ENCODE data around the gene BEAN1.
A peak's percentile ranks its signal among the peaks of the same experiment; 100 is the strongest.

The BEAN1 gene

DNA sequence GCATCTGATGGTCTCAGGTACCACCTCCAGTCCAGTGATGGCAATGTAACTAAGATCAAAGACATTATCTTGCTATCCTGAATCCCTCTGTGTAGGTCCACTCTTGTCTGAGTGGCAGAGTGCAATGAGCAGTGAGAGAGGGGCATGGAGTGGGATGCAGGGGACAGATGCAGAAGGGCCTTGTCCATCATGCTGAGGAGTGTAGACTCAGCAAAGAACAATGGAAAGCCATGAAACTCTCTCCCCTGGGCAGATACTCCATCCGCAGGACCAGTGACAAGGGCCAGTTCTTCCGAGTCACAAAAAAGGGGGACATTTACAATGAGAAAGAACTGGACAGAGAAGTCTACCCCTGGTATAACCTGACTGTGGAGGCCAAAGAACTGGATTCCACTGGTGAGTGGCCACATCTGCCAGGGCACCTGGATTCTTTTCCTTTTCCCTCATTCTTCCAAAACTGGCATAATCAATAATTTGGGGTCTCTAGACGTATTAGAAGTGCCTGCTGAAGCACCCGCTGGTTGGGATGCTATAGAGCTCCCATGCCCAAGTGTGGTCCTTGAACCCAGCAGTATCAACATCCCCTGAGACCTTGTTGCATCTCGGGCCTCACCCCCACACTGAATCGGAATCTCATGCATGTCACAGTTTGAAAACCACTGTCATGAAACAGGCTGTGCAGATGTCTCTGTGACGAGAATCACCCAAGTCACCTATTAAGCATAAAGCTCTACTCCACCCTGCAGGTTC is 31.1 kb upstream of the BEAN1 start:
- no peak for DNase-seq (ENCODE audit: low read depth)

DNA sequence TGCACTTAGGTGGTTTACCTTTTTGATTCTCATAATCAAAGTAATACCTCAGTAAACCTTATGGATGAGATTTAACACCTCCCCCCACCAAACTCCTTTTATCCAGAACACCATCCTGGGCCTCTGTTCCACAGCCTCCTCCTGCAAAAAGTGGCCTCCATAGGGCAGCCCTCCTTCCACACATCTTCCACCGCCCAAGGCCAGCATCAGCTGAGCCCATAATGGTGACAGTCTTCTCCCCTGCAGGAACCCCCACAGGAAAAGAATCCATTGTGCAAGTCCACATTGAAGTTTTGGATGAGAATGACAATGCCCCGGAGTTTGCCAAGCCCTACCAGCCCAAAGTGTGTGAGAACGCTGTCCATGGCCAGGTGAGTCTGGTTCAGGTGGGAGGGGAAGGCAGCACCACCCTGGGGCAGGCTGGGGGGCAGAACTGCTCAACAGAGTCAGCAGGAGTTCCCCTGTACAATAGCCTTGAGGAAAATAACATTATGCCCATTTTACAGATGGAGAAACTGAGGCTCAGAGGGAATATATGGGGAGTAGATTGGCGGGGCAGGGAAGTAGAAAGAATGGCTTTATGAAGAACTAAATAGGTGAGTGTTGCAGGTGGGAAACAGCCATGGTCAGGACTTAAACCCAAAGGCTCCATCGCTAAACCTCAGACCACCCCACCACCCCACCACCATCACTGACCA is 29.2 kb upstream of the BEAN1 start:
- no peak for DNase-seq (ENCODE audit: low read depth)

DNA sequence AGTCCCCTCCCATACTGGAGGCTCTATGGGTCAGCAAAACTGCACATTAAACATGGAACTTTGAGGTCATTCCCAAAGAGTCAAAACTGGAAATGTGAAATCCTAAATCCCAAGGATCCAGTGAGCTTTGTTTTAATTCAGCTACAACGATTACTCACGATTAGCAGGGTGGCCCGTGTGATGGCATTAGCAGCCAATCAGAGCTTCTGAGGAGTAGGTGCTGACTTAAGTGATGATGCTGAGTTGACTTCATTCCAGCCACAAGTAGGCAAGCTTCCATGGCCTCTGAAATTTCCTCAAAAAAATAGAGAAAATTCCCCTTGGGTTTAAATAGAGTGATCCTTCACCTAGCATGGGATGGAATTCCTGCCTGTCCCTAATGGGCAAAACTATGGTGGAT is 28.1 kb upstream of the BEAN1 start:
- DNase-seq (ENCODE audit: low read depth) = no peak

- DNase-seq (ENCODE audit: low read depth) = no peak
Observed at GRCh38 chr16:66399930-66400329, 27.2 kb upstream of the BEAN1 start.

DNA sequence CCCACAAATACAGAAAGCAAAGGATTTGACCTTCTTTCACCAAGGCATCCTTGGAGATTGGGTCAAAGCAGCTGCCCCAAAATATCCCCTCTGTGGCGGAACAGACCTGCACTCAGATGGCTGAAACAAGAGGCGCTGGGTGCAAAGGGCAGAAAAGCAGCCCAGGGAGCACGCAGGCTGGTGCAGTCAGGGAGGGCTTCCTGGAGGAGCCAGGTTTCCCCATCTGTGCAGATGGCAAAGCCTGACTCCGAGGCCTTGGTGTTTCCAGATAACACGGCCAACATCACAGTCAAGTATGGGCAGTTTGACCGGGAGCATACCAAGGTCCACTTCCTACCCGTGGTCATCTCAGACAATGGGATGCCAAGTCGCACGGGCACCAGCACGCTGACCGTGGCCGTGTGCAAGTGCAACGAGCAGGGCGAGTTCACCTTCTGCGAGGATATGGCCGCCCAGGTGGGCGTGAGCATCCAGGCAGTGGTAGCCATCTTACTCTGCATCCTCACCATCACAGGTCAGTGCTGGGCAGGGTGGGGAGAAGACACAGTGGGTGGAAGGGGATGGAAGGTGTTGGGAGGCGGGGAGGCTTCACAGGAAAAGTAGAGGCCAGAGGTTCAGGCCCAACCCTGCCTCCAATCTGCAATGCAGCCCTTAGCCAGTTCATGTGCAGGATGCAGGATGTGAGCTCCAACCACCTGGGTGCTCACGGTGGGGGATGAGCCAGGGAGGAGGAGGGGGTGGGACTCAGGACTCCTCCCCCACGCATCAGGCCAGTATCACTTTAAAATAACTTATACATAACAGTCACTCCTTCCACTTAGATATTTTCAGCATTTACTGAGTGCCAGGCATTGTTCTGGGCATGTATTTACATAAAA is 26.4 kb upstream of the BEAN1 start:
- no peak for DNase-seq (ENCODE audit: low read depth)

DNA sequence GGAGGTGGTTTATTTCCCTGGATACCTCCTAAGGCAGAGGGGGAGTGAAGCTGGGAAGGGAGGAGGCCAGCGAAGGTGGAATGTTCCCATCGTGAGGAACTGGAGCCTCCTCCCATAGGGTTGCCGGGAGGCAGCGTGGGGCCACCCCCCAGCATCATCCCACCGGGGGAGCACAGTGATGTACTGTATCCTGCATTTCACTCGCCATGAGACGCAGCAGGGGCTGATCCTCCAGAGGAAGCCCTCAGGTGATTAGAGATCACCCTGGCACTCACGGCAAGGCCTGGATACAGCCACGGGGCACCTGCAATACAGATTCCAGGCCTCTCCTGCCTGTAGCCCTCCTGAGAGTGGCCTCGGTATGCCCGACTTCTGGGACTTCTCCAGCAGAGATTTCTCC is 25.5 kb upstream of the BEAN1 start:
- DNase-seq (ENCODE audit: low read depth) = no peak

- DNase-seq (ENCODE audit: low read depth) = no peak
Observed at GRCh38 chr16:66402166-66402565, 24.9 kb upstream of the BEAN1 start.

DNA sequence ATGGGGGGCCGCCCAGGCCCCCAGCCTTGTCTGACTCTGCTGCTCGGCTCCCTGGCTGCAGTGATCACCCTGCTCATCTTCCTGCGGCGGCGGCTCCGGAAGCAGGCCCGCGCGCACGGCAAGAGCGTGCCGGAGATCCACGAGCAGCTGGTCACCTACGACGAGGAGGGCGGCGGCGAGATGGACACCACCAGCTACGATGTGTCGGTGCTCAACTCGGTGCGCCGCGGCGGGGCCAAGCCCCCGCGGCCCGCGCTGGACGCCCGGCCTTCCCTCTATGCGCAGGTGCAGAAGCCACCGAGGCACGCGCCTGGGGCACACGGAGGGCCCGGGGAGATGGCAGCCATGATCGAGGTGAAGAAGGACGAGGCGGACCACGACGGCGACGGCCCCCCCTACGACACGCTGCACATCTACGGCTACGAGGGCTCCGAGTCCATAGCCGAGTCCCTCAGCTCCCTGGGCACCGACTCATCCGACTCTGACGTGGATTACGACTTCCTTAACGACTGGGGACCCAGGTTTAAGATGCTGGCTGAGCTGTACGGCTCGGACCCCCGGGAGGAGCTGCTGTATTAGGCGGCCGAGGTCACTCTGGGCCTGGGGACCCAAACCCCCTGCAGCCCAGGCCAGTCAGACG is 24.4 kb upstream of the BEAN1 start:
- DNase-seq (ENCODE audit: low read depth) = no peak

DNA sequence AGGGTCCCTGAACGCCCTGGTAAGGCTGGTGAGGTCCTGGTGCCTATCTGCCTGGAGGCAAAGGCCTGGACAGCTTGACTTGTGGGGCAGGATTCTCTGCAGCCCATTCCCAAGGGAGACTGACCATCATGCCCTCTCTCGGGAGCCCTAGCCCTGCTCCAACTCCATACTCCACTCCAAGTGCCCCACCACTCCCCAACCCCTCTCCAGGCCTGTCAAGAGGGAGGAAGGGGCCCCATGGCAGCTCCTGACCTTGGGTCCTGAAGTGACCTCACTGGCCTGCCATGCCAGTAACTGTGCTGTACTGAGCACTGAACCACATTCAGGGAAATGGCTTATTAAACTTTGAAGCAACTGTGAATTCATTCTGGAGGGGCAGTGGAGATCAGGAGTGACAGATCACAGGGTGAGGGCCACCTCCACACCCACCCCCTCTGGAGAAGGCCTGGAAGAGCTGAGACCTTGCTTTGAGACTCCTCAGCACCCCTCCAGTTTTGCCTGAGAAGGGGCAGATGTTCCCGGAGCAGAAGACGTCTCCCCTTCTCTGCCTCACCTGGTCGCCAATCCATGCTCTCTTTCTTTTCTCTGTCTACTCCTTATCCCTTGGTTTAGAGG is 23.5 kb upstream of the BEAN1 start:
- DNase-seq (ENCODE audit: low read depth) = no peak

DNA sequence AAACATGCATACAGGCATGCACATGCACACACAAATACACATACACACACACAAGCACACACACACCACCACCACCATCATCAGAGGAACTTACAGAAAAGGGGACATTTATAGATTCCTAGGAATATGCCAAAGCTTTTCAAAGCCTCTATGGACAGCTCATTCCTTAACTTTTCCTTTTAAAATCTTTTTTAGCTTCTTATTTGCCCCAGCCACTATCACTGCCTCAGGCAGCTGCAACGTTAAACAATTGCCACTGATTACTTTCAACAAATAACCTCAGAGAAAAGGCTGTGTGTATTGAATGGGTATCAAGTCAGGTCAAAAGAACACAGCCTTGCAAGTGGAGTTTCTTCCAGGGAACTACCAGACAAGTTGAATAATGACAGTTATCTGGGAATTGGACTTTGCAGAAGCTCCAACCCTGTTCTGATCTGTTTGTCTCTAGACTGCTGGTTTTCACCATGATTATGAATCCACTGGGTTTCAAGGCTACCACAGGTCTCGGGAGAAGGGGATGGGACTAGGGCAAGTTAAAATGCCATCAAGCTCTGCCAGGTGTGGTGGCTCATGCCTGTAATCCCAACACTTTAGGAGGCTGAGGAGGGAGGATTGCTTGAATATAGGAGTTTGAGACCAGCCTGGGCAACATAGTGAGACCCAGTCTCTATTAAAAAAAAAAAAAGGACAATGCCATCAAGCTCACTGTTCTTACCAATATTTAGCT is 21.9 kb upstream of the BEAN1 start:
- DNase-seq (ENCODE audit: low read depth) = no peak

GRCh38 chr16:66406534-66407221 is 20.4 kb upstream of the BEAN1 start:
- peak; percentile 80 for DNase-seq (ENCODE audit: low read depth)

DNA sequence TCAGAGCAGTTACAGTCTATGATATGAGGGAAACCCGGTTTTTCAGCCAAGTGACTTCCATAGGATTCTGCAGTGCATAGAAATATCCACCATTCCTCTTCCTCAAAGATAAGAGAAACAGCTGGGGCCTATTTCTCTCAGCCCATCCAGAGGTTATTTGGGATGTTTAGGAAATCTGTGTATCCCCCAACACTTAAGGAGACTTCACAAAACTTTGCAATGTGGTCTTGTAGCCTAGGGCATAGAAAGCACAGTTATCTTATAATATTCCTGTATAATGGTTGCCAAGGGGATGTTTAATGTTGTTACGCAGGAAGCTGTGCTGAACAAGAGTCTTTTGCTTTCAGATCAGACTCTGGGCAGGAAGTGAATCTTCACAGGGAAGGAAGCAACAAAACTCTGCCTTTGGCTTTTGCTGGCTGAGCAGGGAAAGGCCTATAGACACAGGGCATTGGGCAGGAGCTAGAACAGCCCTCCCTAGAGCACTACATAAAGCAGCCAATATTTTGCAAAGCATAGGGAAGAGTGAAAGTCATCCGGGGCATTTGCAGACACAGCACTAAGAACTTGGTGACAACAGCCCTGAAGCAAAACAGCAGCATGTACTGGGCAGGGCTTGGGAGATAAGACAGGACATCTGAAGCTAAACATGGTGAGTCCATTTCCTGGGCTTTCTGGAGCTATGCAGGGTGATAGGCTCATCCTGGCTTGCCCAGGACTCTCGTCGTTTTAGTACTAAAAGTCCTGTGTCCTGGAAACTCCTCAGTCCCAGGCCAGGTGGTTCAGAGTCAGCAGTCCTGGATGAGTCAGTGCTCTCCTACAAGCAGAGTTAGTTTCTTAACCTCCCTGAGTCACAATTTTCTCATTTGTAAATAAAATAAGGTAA is 18.7 kb upstream of the BEAN1 start:
- no peak for DNase-seq (ENCODE audit: low read depth)

- no peak for DNase-seq (ENCODE audit: low read depth)
Observed at GRCh38 chr16:66409156-66409555, 17.9 kb upstream of the BEAN1 start.

GRCh38 chr16:66412182-66412581 is 14.9 kb upstream of the BEAN1 start:
- DNase-seq (ENCODE audit: low read depth) = no peak

DNA sequence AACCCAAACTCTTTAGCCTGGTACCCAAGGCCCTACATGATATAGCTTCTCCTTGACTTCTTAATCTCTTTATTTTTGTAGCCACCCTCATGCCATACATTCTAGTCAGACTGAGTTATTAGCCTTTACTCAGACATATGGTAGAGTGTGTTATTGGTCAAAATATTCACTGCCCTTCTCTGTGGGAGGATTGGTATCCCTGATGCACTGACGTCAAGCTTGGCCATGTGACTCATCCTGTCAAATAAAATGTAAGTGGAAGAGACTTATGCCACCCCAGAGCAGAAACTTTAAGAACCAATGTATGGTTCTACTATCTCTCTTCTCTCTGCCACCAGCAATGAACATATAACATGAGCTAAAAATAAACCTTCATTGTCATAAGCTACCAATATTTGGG is 12.2 kb upstream of the BEAN1 start:
- DNase-seq (ENCODE audit: low read depth) = no peak

- DNase-seq (ENCODE audit: low read depth) = no peak
Observed at GRCh38 chr16:66416136-66416535, 11.0 kb upstream of the BEAN1 start.

DNA sequence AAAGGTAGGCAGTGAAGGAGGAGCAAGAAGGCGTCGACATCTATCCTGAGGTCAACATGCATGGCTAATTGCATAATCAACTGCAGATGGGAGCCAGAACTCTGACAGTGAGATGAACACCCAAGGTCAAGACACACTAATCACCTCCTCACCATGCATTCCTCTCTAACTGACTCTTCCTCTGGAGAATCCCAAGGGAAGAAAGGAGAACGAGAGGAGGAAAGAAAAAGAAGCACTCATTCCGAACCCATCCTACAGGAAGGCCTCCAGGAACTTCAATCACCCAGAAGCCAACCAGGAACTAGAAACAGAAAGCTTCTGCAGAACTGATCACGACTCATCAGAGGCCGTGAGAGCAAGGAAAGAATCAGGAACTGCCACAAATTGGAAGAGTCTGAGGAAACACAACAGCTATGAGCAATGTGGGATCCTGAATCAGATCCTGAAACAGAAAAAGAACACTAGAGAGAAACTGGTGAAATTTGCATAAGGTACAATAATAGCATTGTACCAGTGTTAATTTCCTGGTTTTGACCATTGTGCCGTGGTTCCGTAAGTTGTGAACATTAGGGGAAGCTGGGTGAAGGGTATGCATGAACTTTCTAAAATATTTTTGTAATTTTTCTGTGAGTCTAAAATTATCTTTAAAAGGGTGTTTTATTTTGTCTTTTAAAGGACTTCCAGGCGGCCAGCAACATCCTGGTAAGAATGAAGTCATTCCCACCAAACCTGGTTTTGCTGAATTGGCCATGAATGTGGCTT is 10.0 kb upstream of the BEAN1 start:
- DNase-seq (ENCODE audit: low read depth) = no peak

DNA sequence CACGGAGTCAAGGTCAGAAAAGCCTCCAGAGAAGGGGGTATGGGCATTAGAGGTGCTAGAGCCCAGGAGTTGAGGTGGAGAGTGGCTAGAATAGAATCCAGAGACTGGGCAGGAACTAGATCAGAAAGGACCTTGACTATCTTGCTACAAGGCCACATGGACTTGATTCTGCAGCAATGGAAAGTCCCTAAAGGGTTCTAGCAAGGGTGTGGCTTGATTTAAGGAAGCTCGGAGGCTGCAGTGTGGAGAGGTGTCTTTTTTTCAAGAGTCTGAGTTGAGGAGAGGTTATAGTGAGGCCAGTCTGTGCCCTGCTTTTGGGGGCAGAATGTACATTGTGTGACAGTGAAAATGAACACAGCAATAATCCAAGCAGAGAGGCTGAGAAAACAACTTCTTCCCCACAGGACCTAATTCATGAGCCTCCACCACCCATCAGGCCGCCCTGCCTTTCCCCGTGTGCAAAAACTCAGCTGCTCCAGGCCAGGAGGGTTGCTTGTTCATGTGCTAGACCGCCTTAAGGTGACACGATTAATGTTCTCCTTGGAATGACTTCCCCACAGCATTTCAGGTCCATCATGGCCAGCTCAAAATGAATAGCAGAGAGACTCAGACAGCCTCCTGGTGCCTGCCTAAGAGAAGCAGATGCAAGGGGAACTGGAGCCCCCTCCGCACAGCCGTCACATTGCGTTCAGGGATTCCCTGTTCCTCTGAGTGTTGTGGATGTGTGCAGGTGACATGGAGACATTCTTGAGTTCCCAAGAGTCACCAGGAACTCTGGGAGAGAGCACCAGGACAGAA is 8.7 kb upstream of the BEAN1 start:
- no peak for DNase-seq (ENCODE audit: low read depth)

All from T follicular helper cell (primary cell).